EL (cell line): Measurements from ENCODE around the gene DDX41.

ENCODE experiments used
- DNase-seq: peaks from one replicate; pipeline ENCODE4 v3.0.0-alpha.2; 2016

Gene DDX41

DNA sequence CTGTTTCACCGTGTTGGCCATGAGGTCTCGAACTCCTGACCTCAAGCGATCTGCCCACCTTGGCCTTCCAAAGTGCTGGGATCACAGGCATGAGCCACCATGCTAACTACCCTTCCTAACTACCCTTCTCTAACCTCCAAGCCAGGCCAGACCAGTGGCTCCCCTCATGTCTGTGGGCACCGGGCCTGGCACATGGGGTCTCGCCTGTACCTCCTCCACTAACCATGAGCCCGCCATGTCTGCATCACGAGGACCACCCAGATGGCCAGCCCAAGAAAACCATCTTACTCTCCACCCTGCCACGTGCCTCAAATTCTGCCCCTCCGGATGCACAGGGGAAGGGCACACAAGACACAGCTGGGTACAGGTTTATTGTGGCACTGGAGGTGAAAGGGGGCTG lies 33.7 kb downstream of the DDX41 start:
- no peak for DNase-seq

GRCh38 chr5:177482359-177482795 lies 34.4 kb downstream of the DDX41 start:
- DNase-seq, result no peak

DNA sequence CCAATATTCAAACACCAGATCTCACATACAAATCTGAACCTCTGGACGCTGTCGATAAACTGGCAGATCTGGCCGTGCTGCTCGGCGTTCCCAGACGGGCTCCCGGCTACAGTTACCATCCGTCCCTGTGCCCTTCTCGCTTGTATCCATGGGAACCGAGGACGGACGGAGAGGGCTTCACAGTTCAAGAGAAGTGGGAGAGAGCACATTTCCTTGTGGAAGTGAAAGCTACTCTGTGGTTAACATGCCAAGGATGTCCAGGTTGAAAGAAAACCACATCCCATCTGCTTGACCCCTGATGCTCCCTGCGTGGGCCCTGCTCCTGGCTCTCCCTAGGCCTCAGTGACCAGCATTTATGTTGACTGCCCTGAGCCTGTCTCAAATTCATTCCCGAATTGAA lies 37.0 kb downstream of the DDX41 start:
- peak; percentile 51 for DNase-seq

DNA sequence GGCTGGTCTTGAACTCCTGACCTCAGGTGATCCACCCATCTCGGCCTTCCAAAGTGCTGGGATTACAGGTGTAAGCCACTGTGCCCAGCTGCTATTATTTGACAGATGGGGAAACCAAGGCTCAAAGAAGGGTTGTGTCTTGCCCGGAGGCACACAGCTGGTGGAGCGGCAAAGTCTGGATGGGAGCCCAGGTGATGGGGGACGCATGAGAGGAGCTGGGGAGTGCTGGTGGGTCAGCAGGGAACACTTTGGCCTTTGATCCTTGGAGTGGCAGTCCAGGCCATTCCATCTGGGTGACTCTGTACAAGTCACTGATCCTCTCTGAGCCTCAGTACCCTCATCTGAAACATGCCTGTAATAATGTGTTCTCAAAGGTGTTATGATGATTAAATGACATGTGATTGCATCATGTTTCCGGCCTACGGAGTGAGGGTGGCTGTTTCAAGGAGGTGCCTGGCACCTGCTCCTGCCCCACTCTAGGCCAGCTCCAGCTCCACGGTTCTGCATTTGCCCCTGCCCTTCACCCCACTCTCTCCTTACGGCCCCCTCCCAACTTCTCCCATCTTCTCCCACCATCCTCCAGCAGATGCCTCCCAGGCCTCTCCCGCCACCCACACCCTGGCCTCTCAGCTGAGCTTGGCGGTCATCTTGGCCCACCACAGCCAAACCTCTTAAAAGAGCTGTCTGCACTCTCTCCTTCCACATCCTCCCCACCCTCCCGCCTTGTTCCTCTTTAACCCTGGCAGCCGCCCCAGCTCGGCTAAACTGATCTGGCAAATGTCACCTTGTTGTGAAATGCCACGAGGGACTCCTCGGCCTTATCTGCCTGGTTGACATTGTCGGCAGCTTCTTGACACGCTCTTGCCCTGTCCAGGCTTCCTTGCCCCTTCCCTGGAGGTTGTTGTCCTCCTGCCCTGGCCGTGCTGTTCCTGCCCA lies 37.8 kb downstream of the DDX41 start:
- no peak for DNase-seq

DNA sequence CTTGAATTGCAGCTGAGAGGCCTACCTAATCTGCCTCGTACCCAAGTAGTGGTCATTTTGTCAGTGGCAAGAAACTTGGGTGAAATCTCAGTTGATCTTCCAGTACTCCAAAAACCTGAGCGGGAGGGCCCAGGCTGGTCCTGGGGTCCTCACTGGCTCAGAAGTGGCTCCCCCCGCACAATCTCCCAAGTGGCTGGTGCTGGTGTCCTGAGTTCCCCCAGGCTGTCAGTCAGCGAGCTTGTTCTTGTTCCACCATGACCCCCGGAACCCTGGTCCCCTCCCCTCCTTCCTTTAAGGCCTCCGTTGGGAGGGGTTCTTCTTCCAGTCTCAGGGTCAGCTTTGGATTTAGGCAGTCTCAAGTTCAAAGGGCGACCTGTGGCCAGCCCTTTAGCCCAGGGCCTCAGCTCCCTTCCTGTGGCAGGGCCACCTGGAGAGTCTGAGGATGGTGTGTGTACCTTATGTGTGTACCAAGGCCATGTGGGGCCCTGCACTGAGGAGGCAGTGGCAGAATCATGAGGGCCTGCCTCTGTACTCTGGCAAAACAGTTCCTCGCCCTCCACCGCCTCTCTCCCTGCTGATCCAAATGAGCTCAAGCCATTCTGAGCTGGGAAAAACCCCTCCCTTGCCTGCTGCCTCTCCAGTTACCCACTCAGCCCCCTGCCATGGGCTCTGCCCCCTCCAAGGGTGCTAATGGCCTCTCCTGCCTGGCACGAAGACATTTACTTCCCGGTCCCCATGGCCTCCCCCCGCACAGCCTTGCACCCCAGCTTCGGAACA lies 38.9 kb downstream of the DDX41 start:
- no peak for DNase-seq

DNA sequence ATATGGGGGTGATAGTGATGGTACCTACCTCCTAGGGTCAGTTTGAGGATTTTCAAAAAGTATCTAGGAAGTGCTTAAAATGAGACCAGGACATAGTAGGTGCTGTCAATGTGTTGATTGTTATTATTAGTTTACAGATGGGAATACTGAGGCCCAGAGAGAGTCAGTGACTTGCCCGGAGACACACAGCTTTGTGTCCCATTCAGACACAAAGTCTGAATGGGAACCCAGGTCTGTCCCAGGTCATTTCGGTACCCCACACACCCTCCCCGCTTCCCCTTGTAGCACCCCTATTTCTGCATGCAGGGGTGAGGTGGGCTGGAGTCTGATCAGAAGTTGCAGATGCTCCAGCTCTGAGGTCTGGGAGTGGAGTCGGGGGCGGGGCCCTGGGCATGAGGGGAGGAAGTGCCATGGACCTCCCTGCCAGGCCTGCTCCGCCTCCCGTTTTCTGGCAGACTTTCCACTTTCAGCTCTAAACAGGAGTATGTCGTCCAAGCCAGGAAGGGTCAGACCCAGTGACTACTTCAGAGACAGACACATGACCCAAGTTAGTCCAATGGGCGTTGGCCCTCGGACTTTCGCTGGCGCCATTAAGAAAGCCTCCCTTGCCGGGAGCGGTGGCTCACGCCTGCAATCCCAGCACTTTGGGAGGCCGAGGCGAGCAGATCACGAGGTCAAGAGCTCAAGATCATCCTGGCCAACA lies 40.1 kb downstream of the DDX41 start:
- no peak for DNase-seq

DNA sequence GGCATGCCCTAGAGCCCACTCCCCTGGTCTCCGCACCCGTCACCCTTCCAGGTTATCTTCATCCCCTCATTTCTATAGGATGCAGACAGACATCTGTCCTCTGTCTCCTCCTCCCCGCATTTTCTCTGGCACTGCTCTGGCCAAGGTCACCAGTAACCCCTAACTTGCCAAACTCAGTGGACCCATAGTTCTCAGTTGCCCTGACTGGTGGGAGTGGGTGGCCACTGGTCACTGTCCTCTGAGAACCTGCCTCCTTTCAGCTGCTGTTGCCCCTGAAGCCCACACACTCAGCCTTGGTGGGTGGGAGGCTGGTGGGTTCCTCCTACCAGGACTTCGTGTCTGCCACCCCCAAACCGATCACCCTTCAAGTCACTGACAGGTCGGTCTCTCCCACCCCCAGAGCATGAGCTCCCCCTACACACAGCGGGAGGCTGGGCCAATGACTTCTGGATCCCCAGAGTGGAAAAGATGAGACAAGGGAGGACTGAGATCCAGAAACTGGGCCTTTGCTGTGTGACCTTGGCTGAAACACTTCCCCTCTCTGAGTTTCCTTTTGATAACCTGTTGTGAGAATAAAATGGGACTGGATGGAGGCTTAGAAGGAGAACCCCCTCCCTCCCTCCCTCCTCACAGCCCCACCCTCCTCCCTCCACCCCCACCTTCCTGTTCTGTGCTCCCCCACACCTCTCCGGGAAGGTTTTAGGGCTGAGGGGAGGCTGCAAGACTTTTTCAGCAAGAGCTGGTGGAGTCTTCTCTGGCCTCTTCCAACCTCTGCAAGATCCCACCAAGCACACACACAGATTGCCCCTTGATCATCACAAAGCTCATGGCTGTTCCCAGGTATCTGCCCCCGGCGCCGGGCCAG lies 41.0 kb downstream of the DDX41 start:
- no peak for DNase-seq

GRCh38 chr5:177474846-177475562 lies 41.8 kb downstream of the DDX41 start:
- no peak for DNase-seq

DNA sequence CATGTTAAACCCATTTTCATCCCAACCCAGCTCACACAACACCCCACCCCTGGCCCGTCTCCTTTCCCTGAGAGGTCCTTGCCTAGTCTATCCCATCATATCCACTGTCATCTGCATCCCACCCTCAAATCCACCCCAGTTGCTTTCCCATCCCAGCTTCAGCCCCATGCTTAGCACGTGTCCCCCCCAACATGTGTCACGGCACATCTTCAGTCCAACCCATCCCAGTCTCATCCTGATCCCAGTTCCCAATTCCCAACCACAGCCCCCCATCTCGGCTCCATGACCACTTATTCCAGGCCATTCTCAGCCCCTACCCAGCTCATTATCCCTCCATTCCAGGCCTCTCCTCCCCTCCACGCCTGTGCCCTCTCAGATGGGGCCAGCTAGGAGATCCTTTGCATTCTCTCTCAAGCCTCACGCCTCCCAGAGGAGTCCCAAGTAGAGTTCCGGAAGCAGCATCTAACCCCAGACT lies 42.7 kb downstream of the DDX41 start:
- no peak for DNase-seq

DNA sequence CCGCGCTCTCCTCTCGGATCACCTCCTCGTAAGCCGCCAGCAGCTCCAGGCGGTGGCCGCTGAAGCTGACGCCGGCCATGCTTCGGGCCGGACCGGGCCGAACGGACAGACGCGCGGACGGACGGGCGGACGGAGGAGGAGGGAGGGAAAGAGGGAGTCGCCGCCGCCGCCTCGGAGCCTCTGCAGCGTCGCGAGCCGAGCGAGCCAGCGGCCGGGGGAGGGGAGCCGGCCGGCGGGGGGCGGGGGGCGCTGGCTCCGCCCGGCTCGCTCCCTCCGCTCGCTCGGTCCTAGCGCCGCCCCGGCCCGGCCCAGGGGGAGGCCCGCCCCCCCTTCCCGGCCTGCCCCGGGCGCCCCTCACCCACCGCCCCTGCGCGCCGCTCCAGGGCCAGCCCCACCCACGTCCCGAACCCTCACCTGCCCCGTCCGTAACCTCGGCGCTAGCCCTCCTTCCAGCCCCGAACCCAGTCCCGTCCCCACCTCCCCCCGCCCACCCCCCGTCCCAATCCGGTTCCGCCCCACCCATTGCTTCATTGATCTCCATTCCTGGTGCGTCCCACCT lies 43.2 kb downstream of the DDX41 start, which contains the start of gene DBN1:
Gene DBN1 (minus strand): TSS at position 192 of the 559 bp plus-strand sequence. CDS start 113 bp downstream, at position 79.
- peak; percentile 64 for DNase-seq

- DNase-seq, result peak; percentile 55
Measured at GRCh38 chr5:177472460-177473442, 44.0 kb downstream of the DDX41 start.

- peak; percentile 76 for DNase-seq
Measured at GRCh38 chr5:177471610-177472356, 45.0 kb downstream of the DDX41 start.

GRCh38 chr5:177470759-177471536 lies 45.8 kb downstream of the DDX41 start:
- peak; percentile 73 for DNase-seq

- no peak for DNase-seq
Measured at GRCh38 chr5:177469750-177470525, 46.8 kb downstream of the DDX41 start.

DNA sequence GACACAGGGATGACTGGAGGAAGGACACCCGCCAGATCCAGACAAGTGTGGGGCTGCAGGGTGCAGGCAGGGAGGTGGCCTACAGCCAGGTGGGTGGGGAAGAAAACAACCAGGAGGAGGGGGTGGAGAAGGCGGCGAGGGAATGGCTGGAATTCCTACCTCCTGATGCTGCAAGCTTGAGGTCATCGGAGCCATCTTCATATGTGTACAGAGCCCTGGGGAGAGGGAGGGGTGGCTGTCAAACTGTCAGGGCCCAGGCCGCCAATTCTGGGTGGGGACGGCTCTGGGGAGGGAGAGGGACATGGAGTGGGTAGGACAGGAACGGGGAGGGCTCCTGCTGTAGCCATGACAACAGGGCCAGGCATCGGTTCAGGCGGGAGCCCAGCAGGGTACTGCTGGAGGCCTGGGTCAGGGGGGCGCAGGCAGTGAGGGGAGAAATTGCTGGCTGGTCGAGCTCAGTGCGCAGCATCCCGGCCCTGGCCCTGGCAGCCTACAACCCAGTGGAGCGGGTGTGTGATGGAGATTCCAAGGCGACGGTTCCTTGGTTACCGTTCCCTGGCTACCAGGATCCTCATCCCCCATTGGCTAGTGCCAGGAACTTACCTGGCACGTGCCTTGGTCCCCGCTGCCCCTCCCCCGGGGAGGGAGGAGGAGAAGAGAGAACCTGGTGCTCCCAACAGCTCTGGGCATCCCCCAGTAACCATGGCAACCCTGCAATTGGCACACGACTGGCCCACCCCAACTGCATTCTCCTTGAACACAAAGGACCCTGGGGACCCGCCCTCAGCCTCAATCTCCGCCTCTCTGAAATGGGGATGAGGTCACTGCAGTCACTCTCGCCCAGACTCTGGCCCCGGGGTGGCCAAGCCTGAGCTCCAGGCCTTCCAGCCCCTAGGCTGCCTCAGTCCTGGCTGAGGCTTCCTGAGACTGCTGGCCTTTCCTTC lies 47.8 kb downstream of the DDX41 start:
- peak; percentile 86 for DNase-seq

DNA sequence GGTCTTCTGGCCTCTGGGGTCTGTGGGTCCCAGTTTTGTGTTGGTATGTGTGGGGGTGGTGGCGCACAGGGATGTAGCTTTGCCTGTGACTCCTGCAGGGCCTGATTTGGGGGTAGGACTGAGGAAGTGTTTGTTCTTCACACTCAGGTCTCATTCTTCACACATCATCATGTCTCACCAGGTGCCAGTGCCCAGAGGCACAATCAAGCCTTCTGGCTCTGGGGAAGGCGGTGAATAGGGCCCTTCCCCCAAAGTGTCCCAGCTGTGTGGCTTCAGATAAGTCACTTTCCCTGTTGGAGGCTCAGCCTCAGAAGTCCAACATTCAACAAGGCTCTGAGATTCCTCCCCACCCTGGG lies 48.5 kb downstream of the DDX41 start:
- DNase-seq, result no peak
